Cardiac muscle cell (in vitro differentiated cells and primary cell): ENCODE measurements around the gene AP3D1. TPM values are rescaled to one million over a fixed set of nuclear protein-coding genes. Genes with fewer than 3 reads are reported as not detected.

Source experiments
- DNase-seq, 2 donors: peaks; one replicate each; pipeline versions ENCODE4 v3.0.0 to v3.0.0-alpha.2; 2010 to 2017; ENCODE audit warnings: low read depth in 1 of 2, low spot score in 1 of 2
- H3K27ac ChIP-seq: fragments of 200-600 bp; sonication (generic); 2 replicates; pipeline ENCODE4 v1.5.1; 2016
- H3K27me3 ChIP-seq: fragments of 200-600 bp; sonication (generic); 2 replicates; pipeline ENCODE4 v1.6.0; 2016; ENCODE audit warnings: control low read depth
- H3K36me3 ChIP-seq: fragments of 200-600 bp; sonication (generic); 2 replicates; pipeline ENCODE4 v1.5.1; 2016; ENCODE audit warnings: control low read depth
- H3K4me1 ChIP-seq: fragments of 200-600 bp; sonication (generic); 2 replicates; pipeline ENCODE4 v1.8.1; 2017; ENCODE audit warnings: low read depth, mild to moderate bottlenecking, mixed run types
- H3K4me3 ChIP-seq: fragments of 200-600 bp; sonication (generic); 2 replicates; pipeline ENCODE4 v1.5.1; 2016; ENCODE audit warnings: mild to moderate bottlenecking
- H3K9me3 ChIP-seq: fragments of 200-600 bp; sonication (generic); 2 replicates; pipeline ENCODE4 v1.5.1; 2017; ENCODE audit warnings: low read depth, mild to moderate bottlenecking, control low read depth
- polyA plus RNA-seq: library from polyadenylated mRNA; unstranded; fragments of >200 nt; fragmentation: Nextera tagmentation; extraction: Ambion mirVana; gene quantifications from 2 replicates; pipeline ENCODE4 v1.2.1, GENCODE V29; 2016
- total RNA-seq: library from RNA; depleted of rRNA; stranded (reverse); fragments of >200 nt; gene quantifications from 2 replicates; pipeline ENCODE4 v1.2.3, GENCODE V29; 2016
- TF ChIP-seq, protein P1 (sequence below): IDR thresholded peaks from 2 replicates; pipeline ENCODE4 v1.5.1; 2012; ENCODE audit warnings: low read depth, mild to moderate bottlenecking, low read length

Gene AP3D1
- total and polyA plus RNA-seq, 2 experiments from 2014 or later: 115 to 125 TPM

DNA sequence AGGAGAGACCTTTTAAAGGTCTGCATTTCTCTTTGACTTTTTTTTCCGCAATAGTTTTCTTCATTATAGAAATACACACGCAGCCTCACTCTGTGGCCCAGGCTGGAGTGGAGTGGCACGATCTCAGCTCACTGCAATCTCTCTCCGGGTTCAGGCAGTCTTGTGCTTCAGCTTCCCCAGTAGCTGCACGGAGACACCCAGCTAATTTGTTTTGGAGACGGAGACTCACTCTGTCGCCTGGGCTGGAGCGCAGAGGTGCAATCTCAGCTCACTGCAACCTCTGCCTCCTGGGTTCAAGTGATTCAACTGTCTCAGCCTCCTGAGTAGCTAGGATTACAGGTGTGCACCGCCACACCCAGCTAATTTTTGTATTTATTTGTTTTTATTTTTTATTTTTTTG is 88.6 kb downstream of the AP3D1 start:
- H3K4me1 ChIP-seq: peaks cover 25% of the 10 kb centered on the region
- H3K9me3 ChIP-seq: no peaks in the 10 kb centered on the region
- no peaks in the 10 kb centered on the region for H3K27me3 ChIP-seq
- H3K27ac ChIP-seq: peak overlapping the region; percentile 99
- TF ChIP-seq, protein P1, sequence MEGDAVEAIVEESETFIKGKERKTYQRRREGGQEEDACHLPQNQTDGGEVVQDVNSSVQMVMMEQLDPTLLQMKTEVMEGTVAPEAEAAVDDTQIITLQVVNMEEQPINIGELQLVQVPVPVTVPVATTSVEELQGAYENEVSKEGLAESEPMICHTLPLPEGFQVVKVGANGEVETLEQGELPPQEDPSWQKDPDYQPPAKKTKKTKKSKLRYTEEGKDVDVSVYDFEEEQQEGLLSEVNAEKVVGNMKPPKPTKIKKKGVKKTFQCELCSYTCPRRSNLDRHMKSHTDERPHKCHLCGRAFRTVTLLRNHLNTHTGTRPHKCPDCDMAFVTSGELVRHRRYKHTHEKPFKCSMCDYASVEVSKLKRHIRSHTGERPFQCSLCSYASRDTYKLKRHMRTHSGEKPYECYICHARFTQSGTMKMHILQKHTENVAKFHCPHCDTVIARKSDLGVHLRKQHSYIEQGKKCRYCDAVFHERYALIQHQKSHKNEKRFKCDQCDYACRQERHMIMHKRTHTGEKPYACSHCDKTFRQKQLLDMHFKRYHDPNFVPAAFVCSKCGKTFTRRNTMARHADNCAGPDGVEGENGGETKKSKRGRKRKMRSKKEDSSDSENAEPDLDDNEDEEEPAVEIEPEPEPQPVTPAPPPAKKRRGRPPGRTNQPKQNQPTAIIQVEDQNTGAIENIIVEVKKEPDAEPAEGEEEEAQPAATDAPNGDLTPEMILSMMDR: no peak
- no peak for DNase-seq
- H3K36me3 ChIP-seq: no peaks in the 10 kb centered on the region
- no peak overlapping the region for H3K4me3 ChIP-seq

DNA sequence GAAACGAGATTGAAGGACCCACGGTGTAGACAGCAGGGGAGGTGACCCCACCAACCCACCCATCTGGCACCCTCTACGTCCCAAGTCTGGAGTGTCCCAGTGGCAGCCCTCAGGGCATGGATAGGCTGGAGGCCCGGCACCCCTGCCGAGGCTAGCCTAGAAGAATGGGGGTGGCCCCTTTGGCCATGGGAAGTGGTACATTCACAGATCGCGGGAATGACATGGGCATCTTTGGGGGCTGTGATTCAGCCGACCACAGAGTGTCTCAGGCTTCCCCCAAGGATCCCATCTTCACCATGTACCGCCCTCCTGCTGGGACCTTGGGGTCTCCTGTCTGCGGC is 89.0 kb downstream of the AP3D1 start:
- Histone ChIP-seq H3K9me3 (no peaks in the 10 kb centered on the region), H3K27ac (peak overlapping the region; percentile 99), H3K27me3 (no peaks in the 10 kb centered on the region), H3K4me1 (peaks cover 25% of the 10 kb centered on the region), H3K4me3 (peak overlapping the region; percentile 31), H3K36me3 (no peaks in the 10 kb centered on the region)
- TF ChIP-seq, protein P1: no peak
- DNase-seq: no peak

DNA sequence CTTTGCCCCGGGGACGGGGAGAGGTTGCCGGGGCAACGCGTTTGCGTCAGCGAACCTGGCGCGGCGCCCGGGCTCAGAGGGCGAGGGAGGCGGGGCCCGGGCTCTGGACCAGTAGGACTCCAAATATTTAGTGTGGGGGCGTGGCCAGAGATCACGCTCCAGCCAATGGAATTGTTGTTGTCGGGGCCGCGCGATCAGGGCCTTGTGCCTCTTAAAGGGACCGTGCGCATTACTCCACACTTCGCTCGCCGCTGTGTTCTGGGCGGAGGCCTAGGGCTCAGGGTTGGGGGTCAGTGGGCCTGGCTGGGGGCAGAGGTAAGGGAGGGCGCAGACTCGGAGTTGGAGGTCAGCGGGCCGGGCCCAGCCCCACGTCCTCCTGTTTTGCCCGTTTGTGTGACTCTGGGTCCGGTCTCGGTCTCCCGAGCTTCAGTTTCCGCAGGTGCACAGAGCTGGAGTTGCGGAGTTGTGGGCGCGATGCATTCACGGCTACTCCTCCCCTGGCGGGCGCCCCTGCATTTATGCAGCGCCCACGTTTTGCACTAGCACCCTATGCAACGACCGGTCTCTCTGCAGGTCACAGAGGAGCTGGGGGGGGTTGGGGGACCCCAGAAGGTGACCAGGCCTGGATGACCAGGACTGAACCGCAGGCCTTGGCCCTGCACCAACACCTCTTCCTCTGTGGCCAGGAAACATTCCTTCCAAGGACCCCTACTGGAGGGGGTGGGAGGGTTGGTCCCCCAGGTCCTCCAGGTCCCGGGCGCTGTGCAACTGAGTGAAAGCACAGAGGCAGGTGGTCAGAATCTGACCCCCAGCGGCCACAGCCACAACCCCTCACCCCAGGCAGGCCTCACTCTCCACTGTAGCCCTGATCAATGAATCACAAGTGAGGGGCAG is 89.6 kb downstream of the AP3D1 start:
- Histone ChIP-seq H3K36me3 (no peaks in the 10 kb centered on the region), H3K4me1 (peaks cover 25% of the 10 kb centered on the region), H3K27me3 (no peaks in the 10 kb centered on the region), H3K4me3 (peak overlapping the region; percentile 55), H3K9me3 (no peaks in the 10 kb centered on the region), H3K27ac (peak overlapping the region; percentile 99)
- peak; percentile 99 to 100 for DNase-seq
- TF ChIP-seq, protein P1: no peak

DNA sequence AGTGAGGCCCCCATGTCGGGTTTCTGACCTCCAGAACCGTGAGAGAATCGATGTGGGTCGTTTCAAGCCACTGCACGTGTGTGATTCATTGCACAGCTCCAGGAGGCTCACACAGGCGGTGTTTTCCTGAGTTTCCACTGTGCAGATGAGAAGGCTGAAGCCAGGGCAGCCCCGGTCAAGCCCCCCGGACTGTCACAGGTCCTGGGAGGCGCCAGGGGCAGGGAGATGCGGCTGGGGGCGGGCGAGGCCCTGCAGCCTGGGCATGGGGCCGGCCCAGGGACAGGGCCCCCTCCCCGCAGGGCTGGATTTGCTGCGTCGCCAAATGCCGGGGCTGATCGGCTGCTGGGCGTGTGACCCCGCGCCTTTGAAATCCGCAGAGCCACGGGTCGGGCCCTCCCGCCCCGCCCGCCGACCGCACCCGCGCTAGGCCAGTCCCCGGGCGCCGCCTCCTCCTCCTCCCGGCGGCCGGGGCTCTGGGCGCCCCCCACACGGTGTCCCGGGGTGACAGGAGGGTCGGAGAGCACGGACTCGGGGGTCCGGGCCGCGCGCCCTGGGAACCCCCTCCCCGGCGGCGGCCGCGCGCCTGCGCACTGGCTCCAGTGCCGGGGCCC is 90.4 kb downstream of the AP3D1 start:
- Histone ChIP-seq H3K4me3 (peak overlapping the region; percentile 55), H3K4me1 (peaks cover 29% of the 10 kb centered on the region), H3K27ac (peak overlapping the region; percentile 99), H3K36me3 (no peaks in the 10 kb centered on the region), H3K27me3 (no peaks in the 10 kb centered on the region), H3K9me3 (no peaks in the 10 kb centered on the region)
- DNase-seq: peak; percentile 79 to 86
- TF ChIP-seq, protein P1: no peak

DNA sequence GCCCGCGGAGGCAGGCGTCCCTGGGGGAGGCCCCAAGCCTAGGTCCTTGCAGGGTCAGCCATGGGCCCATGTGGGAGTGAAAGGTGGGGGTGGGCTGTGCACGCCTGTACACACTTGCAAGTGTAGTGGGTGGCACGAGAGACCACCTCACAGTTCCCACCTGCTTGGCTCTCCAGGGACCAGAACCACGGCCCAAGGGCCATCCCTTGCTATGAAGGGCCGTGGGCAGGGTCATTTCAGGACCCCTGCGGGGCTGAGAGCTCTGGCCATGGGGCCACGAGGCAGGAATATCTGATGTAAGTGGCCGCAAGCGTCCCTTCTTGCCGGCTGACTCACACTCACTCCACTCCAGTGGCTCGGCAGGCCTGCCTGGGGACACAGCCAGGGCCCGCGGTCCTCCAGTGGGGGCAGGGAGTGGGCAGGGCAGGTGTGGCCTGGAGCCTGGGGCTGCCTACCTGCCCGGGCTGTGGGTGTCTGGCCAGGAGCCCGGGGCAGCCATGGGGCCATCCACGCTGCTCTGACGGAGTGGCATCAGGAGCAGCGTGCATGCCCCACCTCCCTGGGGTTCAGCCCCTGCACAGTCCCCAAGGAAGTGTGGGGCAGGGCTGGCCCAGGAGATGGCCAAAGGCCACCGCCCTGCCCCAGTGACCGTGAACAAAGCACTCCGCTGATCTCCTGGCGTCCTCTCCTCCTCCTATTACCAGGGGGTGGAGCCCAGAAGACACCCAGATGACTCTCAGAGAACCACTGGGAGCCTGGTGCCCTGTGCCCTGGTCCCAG is 91.8 kb downstream of the AP3D1 start:
- Histone ChIP-seq H3K27ac (peak overlapping the region; percentile 99), H3K4me1 (peaks cover 29% of the 10 kb centered on the region), H3K4me3 (peak overlapping the region; percentile 55), H3K9me3 (no peaks in the 10 kb centered on the region), H3K36me3 (no peaks in the 10 kb centered on the region), H3K27me3 (no peaks in the 10 kb centered on the region)
- DNase-seq: peak in 1 of 2 donors; percentile 79
- TF ChIP-seq, protein P1: no peak
